WTC11 (cell line): ENCODE results near the gene ANKRD39. TPM values are rescaled to one million over a fixed set of nuclear protein-coding genes. Genes with fewer than 3 reads are reported as not detected.

Experiments
- ATAC-seq: fragments of 200-7000 bp; cut with Tn5 transposase; 2 replicates; pipeline ENCODE4 v1.10.0; 2021; ENCODE audit warnings: mild to moderate bottlenecking, moderate library complexity
- CTCF ChIA-PET: fragments of 300-600 bp; sonication (Branson Sonifier 250); formaldehyde crosslinking; loops from one replicate; lab custom pipeline; 2021; ENCODE audit warnings: antibody characterized with exemption; lab: Charles Lee
- POLR2A ChIA-PET: fragments of 350-600 bp; sonication (Branson Sonifier 250); formaldehyde crosslinking; loops from one replicate; lab custom pipeline; 2021; ENCODE audit warnings: antibody characterized with exemption; lab: Charles Lee
- DNase-seq: peaks from one replicate; pipeline ENCODE4 v3.0.0; 2021; ENCODE audit warnings: low spot score
- H3K27ac Mint-ChIP-seq: 2 replicates; pipeline ENCODE4 v1.8.0; 2021; ENCODE audit warnings: mixed read lengths
- H3K27me3 Mint-ChIP-seq: 2 replicates; pipeline ENCODE4 v1.8.0; 2021; ENCODE audit warnings: low read depth, mild to moderate bottlenecking, moderate library complexity, mixed read lengths
- H3K36me3 Mint-ChIP-seq: 2 replicates; pipeline ENCODE4 v1.8.0; 2021; ENCODE audit warnings: mixed read lengths
- H3K4me1 Mint-ChIP-seq: 2 replicates; pipeline ENCODE4 v1.8.0; 2022; ENCODE audit warnings: mixed read lengths
- H3K4me3 Mint-ChIP-seq: 2 replicates; pipeline ENCODE4 v1.8.0; 2021; ENCODE audit warnings: mild to moderate bottlenecking, moderate library complexity, mixed read lengths
- H3K9me3 Mint-ChIP-seq: 2 replicates; pipeline ENCODE4 v1.8.0; 2021; ENCODE audit warnings: mixed read lengths
- AFF4 ChIP-seq: sonication (generic); formaldehyde crosslinking; IDR thresholded peaks from 2 replicates; pipeline ENCODE4 v1.8.1; 2023; ENCODE audit warnings: mild to moderate bottlenecking, missing genetic modification reagents, borderline replicate concordance
- CREM ChIP-seq: sonication (generic); formaldehyde crosslinking; IDR thresholded peaks from 2 replicates; pipeline ENCODE4 v1.8.1; 2022; ENCODE audit warnings: mild to moderate bottlenecking, missing genetic modification reagents, moderate library complexity
- FOXJ3 ChIP-seq: sonication (generic); formaldehyde crosslinking; IDR thresholded peaks from 2 replicates; pipeline ENCODE4 v1.9.0; 2021; ENCODE audit warnings: missing genetic modification reagents, mild to moderate bottlenecking, borderline replicate concordance
- FOXP1 ChIP-seq: sonication (generic); formaldehyde crosslinking; IDR thresholded peaks from 2 replicates; pipeline ENCODE4 v1.8.0; 2022; ENCODE audit warnings: missing genetic modification reagents, mild to moderate bottlenecking, moderate library complexity, borderline replicate concordance
- KAT7 ChIP-seq: sonication (generic); formaldehyde crosslinking; IDR thresholded peaks from 2 replicates; pipeline ENCODE4 v1.8.1; 2023; ENCODE audit warnings: missing genetic modification reagents, mild to moderate bottlenecking, borderline replicate concordance
- TEAD4 ChIP-seq: sonication (generic); formaldehyde crosslinking; IDR thresholded peaks from 2 replicates; pipeline ENCODE4 v1.8.0; 2022; ENCODE audit warnings: mild to moderate bottlenecking, missing genetic modification reagents
- ZNF416 ChIP-seq: fragments of 250-450 bp; sonication (Bioruptor Pico); IDR thresholded peaks from 2 replicates; pipeline ENCODE4 v1.9.0; 2021; ENCODE audit warnings: mild to moderate bottlenecking, inconsistent platforms
- total RNA-seq: library from RNA; stranded (reverse); gene quantifications from 3 replicates; pipeline ENCODE4 v1.2.3, GENCODE V29; 2021
- TF ChIP-seq, protein P1 (sequence below): sonication (generic); formaldehyde crosslinking; IDR thresholded peaks from 2 replicates; pipeline ENCODE4 v1.8.1; 2022; ENCODE audit warnings: low read depth, mild to moderate bottlenecking, moderate library complexity, missing genetic modification reagents, borderline replicate concordance
- TF ChIP-seq, protein P2 (sequence below): sonication (generic); formaldehyde crosslinking; IDR thresholded peaks from 2 replicates; pipeline ENCODE4 v1.8.1; 2022; ENCODE audit warnings: low read depth, missing genetic modification reagents, borderline replicate concordance
- TF ChIP-seq, protein P3 (sequence below): sonication (generic); formaldehyde crosslinking; IDR thresholded peaks from 2 replicates; pipeline ENCODE4 v1.8.1; 2022; ENCODE audit warnings: missing genetic modification reagents, borderline replicate concordance
- TF ChIP-seq, protein P4 (sequence below): sonication (generic); formaldehyde crosslinking; IDR thresholded peaks from 2 replicates; pipeline ENCODE4 v1.8.0; 2023; ENCODE audit warnings: mild to moderate bottlenecking, missing genetic modification reagents

Gene ANKRD39
- total RNA-seq, 1 experiment from 2014 or later: 17.9 TPM

GRCh38 chr2:96865654-96866053 lies 7.8 kb upstream of the ANKRD39 start (continued):
- TF ChIP-seq AFF4 (no peak), FOXJ3 (CRISPR knock-in tag) (no peak), CREM (no peak), KAT7 (CRISPR knock-in tag) (no peak), ZNF416 (no peak)
- TF ChIP-seq, protein P1, sequence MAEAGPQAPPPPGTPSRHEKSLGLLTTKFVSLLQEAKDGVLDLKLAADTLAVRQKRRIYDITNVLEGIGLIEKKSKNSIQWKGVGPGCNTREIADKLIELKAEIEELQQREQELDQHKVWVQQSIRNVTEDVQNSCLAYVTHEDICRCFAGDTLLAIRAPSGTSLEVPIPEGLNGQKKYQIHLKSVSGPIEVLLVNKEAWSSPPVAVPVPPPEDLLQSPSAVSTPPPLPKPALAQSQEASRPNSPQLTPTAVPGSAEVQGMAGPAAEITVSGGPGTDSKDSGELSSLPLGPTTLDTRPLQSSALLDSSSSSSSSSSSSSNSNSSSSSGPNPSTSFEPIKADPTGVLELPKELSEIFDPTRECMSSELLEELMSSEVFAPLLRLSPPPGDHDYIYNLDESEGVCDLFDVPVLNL (CRISPR knock-in tag): no peak
- TF ChIP-seq, protein P2, sequence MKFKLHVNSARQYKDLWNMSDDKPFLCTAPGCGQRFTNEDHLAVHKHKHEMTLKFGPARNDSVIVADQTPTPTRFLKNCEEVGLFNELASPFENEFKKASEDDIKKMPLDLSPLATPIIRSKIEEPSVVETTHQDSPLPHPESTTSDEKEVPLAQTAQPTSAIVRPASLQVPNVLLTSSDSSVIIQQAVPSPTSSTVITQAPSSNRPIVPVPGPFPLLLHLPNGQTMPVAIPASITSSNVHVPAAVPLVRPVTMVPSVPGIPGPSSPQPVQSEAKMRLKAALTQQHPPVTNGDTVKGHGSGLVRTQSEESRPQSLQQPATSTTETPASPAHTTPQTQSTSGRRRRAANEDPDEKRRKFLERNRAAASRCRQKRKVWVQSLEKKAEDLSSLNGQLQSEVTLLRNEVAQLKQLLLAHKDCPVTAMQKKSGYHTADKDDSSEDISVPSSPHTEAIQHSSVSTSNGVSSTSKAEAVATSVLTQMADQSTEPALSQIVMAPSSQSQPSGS (CRISPR knock-in tag): no peak

DNA sequence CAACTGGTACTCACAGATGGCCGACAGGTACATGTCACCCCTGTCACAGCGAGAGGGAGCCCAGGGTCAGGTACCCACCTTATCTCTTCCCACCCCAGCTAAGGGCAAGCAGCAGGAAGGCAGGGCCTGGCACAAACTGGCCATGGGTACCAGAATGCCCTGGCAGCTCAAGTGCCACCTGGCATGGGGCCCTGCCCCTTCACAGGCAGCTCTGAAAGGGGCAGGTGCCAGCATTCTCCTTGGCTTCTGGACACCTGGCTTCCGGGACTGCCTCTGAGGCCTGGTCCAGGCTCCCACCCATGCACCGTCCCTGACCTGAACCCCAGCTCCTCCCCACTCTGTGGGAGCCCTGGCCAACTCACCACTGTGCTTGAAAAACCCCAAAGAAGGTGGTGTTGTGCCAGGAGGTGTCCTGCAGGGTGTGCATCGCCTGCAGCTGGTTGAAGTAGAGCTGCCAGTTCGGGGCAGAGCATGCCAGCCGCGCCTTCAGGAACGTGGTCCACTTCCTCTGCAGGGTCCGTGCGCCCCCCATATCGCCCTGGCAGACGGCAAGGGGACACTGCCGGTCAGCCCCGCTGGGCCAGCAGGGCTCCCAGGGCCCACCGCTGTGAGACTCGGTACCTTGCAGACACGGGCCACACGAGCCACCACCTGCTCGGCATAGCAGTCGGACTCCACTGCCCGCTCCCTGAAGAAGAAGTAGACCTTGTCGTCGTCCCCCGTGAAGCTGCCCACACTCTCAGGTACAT lies 6.7 kb upstream of the ANKRD39 start:
- H3K4me3 Mint-ChIP-seq: no peak overlapping the region
- ChIA-PET POLR2A (no interaction called here), CTCF (interaction anchor here (1.5 kb wide), 1 partner anchor 86 kb away, joined by 3 read pairs; no protein-coding TSS in a partner anchor)
- H3K9me3 Mint-ChIP-seq: no peaks in the 10 kb centered on the region
- TF ChIP-seq TEAD4 (CRISPR knock-in tag) (no peak), FOXP1 (no peak), KAT7 (CRISPR knock-in tag) (no peak)
- TF ChIP-seq, protein P3, sequence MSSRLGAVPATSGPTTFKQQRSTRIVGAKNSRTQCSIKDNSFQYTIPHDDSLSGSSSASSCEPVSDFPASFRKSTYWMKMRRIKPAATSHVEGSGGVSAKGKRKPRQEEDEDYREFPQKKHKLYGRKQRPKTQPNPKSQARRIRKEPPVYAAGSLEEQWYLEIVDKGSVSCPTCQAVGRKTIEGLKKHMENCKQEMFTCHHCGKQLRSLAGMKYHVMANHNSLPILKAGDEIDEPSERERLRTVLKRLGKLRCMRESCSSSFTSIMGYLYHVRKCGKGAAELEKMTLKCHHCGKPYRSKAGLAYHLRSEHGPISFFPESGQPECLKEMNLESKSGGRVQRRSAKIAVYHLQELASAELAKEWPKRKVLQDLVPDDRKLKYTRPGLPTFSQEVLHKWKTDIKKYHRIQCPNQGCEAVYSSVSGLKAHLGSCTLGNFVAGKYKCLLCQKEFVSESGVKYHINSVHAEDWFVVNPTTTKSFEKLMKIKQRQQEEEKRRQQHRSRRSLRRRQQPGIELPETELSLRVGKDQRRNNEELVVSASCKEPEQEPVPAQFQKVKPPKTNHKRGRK (CRISPR knock-in tag): no peak
- TF ChIP-seq, protein P4, sequence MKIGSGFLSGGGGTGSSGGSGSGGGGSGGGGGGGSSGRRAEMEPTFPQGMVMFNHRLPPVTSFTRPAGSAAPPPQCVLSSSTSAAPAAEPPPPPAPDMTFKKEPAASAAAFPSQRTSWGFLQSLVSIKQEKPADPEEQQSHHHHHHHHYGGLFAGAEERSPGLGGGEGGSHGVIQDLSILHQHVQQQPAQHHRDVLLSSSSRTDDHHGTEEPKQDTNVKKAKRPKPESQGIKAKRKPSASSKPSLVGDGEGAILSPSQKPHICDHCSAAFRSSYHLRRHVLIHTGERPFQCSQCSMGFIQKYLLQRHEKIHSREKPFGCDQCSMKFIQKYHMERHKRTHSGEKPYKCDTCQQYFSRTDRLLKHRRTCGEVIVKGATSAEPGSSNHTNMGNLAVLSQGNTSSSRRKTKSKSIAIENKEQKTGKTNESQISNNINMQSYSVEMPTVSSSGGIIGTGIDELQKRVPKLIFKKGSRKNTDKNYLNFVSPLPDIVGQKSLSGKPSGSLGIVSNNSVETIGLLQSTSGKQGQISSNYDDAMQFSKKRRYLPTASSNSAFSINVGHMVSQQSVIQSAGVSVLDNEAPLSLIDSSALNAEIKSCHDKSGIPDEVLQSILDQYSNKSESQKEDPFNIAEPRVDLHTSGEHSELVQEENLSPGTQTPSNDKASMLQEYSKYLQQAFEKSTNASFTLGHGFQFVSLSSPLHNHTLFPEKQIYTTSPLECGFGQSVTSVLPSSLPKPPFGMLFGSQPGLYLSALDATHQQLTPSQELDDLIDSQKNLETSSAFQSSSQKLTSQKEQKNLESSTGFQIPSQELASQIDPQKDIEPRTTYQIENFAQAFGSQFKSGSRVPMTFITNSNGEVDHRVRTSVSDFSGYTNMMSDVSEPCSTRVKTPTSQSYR (CRISPR knock-in tag): no peak
- peaks cover 13% of the 10 kb centered on the region for H3K4me1 Mint-ChIP-seq
- H3K27me3 Mint-ChIP-seq: no peaks in the 10 kb centered on the region
- DNase-seq (no peak), ATAC-seq (no peak)
- H3K36me3 Mint-ChIP-seq: peaks cover 41% of the 10 kb centered on the region
- no peak overlapping the region for H3K27ac Mint-ChIP-seq
